K562 (cell line): ENCODE results near the gene MGRN1. TPM values are rescaled to one million over a fixed set of nuclear protein-coding genes. Genes with fewer than 3 reads are reported as not detected.

Source experiments
- ATAC-seq: fragments of 200-7000 bp; cut with Tn5 transposase; 3 replicates; pipeline ENCODE4 v1.9.1; 2020; ENCODE audit warnings: moderate library complexity
- BruUV-seq: library from RNA; stranded (reverse); fragments of 400-500 nt; replicated peaks from 2 replicates; lab custom pipeline; 2021; lab: Mats Ljungman, UMichigan
- CTCF ChIA-PET: fragments of 300-600 bp; formaldehyde crosslinking; extraction: SDS; loops from one replicate; lab custom pipeline; 2021; ENCODE audit warnings: low intra/inter-chr PET ratio; lab: Yijun Ruan, JAX
- POLR2A ChIA-PET: fragments of 300-600, 350-650 bp; sonication (Branson Sonifier 250); formaldehyde crosslinking; extraction: SDS; loops from one replicate; lab custom pipeline; 2021; ENCODE audit warnings: antibody characterized with exemption, inconsistent platforms; lab: Yijun Ruan, JAX
- DNase-seq, 4 experiments: peaks; one replicate each; pipeline versions ENCODE4 v3.0.0 to v3.0.0-alpha.2; 2011 to 2018; ENCODE audit warnings: low spot score in 3 of 4, mixed read lengths in 3 of 4; ENCODE audit errors: extremely low read depth in 1 of 4
- FAIRE-seq: peaks from 2 replicates; lab custom pipeline; 2011; peaks lifted over from hg19 to GRCh38; lab: Jason Lieb, UNC
- H2AFZ ChIP-seq: 2 replicates; pipeline ENCODE4 v1.6.0; 2011; ENCODE audit warnings: low read depth, low read length, control low read depth, inconsistent platforms
- H3K27ac ChIP-seq: fragments of 200-600 bp; 3 replicates; pipeline ENCODE4 v1.8.0; 2011; ENCODE audit warnings: low read depth, mild to moderate bottlenecking, control low read depth, inconsistent platforms, low read length, moderate library complexity, mixed read lengths; ENCODE audit errors: extremely low read depth
- H3K27me3 ChIP-seq, 2 experiments: fragments of 300-600 bp in 1 of 2; 2 replicates in 1 of 2; 3 replicates in 1 of 2; pipeline versions ENCODE4 v1.6.0 to v1.8.0; 2011; ENCODE audit warnings: inconsistent platforms in 2 of 2, low read length in 2 of 2, mild to moderate bottlenecking in 1 of 2, mixed read lengths in 1 of 2, moderate library complexity in 1 of 2; ENCODE audit not compliant: control insufficient read depth in 2 of 2, insufficient read depth in 2 of 2
- H3K36me3 ChIP-seq: fragments of 300-600 bp; 3 replicates; pipeline ENCODE4 v1.8.0; 2011; ENCODE audit warnings: mild to moderate bottlenecking, low read length, inconsistent platforms; ENCODE audit not compliant: control insufficient read depth, insufficient read depth
- H3K4me1 ChIP-seq, 2 experiments: fragments of 200-600 bp in 1 of 2; replicated peaks in 1 of 2; 2 replicates in 1 of 2; 3 replicates in 1 of 2; pipeline versions ENCODE4 v1.5.1 to v1.8.0; 2011; ENCODE audit warnings: inconsistent platforms in 2 of 2, low read length in 2 of 2, mild to moderate bottlenecking in 1 of 2, mixed read lengths in 1 of 2, moderate library complexity in 1 of 2; ENCODE audit not compliant: control insufficient read depth in 2 of 2, insufficient read depth in 2 of 2
- H3K4me2 ChIP-seq: 2 replicates; pipeline ENCODE4 v1.6.1; 2011; ENCODE audit warnings: low read length, control low read depth, inconsistent platforms, mixed read lengths; ENCODE audit not compliant: insufficient read depth
- H3K4me3 ChIP-seq: fragments of 200-600 bp; sonication (generic), shearing (Covaris generic); 2 replicates; pipeline ENCODE4 v1.5.1; 2016; ENCODE audit warnings: control low read depth, inconsistent platforms
- H3K79me2 ChIP-seq: fragments of 200-600 bp; 3 replicates; pipeline ENCODE4 v1.8.0; 2011; ENCODE audit warnings: low read length, inconsistent platforms; ENCODE audit not compliant: control insufficient read depth, insufficient read depth
- H3K9ac ChIP-seq, 2 experiments: 2 replicates each; pipeline versions ENCODE4 v1.6.0 to v1.6.1; 2011; ENCODE audit warnings: low read depth in 2 of 2, low read length in 2 of 2, control low read depth in 1 of 2, inconsistent platforms in 1 of 2, mild to moderate bottlenecking in 1 of 2, mixed read lengths in 1 of 2; ENCODE audit not compliant: insufficient read depth in 1 of 2
- H3K9me1 ChIP-seq: one replicate; pipeline ENCODE4 v1.6.0; 2011; ENCODE audit warnings: inconsistent platforms, mild to moderate bottlenecking, low read length, moderate library complexity; ENCODE audit not compliant: control insufficient read depth, insufficient read depth
- H3K9me3 ChIP-seq: replicated peaks from 2 replicates; pipeline ENCODE4 v1.5.1; 2011; ENCODE audit warnings: low read depth, low read length, inconsistent platforms; ENCODE audit not compliant: control insufficient read depth, insufficient read depth
- H4K20me1 ChIP-seq: replicated peaks from 2 replicates; pipeline ENCODE4 v1.6.1; 2011; ENCODE audit warnings: low read length, inconsistent platforms, mixed read lengths; ENCODE audit not compliant: control insufficient read depth, insufficient read depth
- CBFA2T2 ChIP-seq: fragments of 450-650 bp; conservative IDR thresholded peaks from 2 replicates; pipeline ENCODE4 v1.6.1; 2017; ENCODE audit warnings: mild to moderate bottlenecking
- COPS2 ChIP-seq: fragments of 450-650 bp; conservative IDR thresholded peaks from 2 replicates; pipeline ENCODE4 v1.6.1; 2016; ENCODE audit warnings: mild to moderate bottlenecking, moderate library complexity
- GTF2A2 ChIP-seq: IDR thresholded peaks from 2 replicates; pipeline ENCODE4 v1.6.1; 2016; ENCODE audit warnings: mild to moderate bottlenecking, missing genetic modification characterization, missing compliant biosample characterization
- HMG20B ChIP-seq: fragments of 250-450 bp; sonication (Bioruptor Pico); IDR thresholded peaks from 2 replicates; pipeline ENCODE4 v1.5.0; 2021; ENCODE audit warnings: mild to moderate bottlenecking
- TCF3 ChIP-seq: sonication (generic); formaldehyde crosslinking; IDR thresholded peaks from 2 replicates; pipeline ENCODE4 v1.4.0; 2020; ENCODE audit warnings: mild to moderate bottlenecking, missing genetic modification reagents
- TOE1 ChIP-seq, 2 experiments: fragments of 450-650 bp in 1 of 2; sonication (generic) in 1 of 2; formaldehyde crosslinking in 1 of 2; IDR thresholded peaks; 2 replicates each; pipeline versions ENCODE4 v1.7.1 to v1.8.0; 2016 to 2022; ENCODE audit warnings: borderline replicate concordance in 2 of 2, mild to moderate bottlenecking in 2 of 2, antibody characterized with exemption in 1 of 2, inconsistent platforms in 1 of 2, low read depth in 1 of 2, missing genetic modification reagents in 1 of 2, moderate library complexity in 1 of 2
- ZBED1 ChIP-seq: IDR thresholded peaks from 2 replicates; pipeline ENCODE4 v1.6.1; 2014
- ZNF212 ChIP-seq: fragments of 450-650 bp; formaldehyde crosslinking; IDR thresholded peaks from 2 replicates; pipeline ENCODE4 v1.4.0; 2020; ENCODE audit warnings: mild to moderate bottlenecking
- ZNF282 ChIP-seq: sonication (generic); formaldehyde crosslinking; IDR thresholded peaks from 2 replicates; pipeline ENCODE4 v1.8.1; 2023; ENCODE audit warnings: missing genetic modification reagents
- ZNF347 ChIP-seq: fragments of 450-650 bp; formaldehyde crosslinking; IDR thresholded peaks from 2 replicates; pipeline ENCODE4 v1.4.0; 2020; ENCODE audit warnings: low read depth, mild to moderate bottlenecking, moderate library complexity
- WGBS: fragments of 100-300 bp; shearing (Covaris generic); methylation state at CpG from one replicate; pipeline ENCODE4 v1.1.6; 2016; ENCODE audit warnings: low coverage, mixed read lengths; ENCODE audit not compliant: insufficient coverage; ENCODE audit errors: missing lambda C conversion rate; 5-methylcytosine and 5-hydroxymethylcytosine counted together
- in situ Hi-C: fragments of 300-500 bp; cut with MboI; formaldehyde crosslinking; loops from 4 replicates; pipeline ENCODE4 v1.15.0; 2018; ENCODE audit warnings: inconsistent platforms, mixed read lengths
- intact Hi-C: fragments of 100-400 bp; cut with micrococcal nuclease; formaldehyde crosslinking; loops from 2 replicates; pipeline ENCODE4 v1.14.2; 2022
- polyA plus RNA-seq, 8 experiments: library from polyadenylated mRNA; depleted of rRNA in 4 of 8; stranded (reverse) in 5 of 8; unstranded in 3 of 8; fragments of >200 nt; fragmentation: Nextera tagmentation in 2 of 8; fragmentation: Illumina TruSeq in 1 of 8; extraction: Ambion mirVana in 2 of 8; extraction: Trizol in 1 of 8; gene quantifications; 2 replicates each; pipeline versions ENCODE4 v1.2.1 to v1.2.3, GENCODE V29; 2011 to 2014; ENCODE audit warnings: inconsistent platforms in 1 of 8, missing spikeins in 1 of 8
- total RNA-seq, 7 experiments: library from RNA; depleted of rRNA in 6 of 7; stranded (reverse); fragments of >200 nt in 6 of 7; fragmentation: Illumina TruSeq in 2 of 7; extraction: Trizol in 2 of 7; gene quantifications; 2 replicates each; pipeline versions ENCODE4 v1.2.1 to v1.2.3, GENCODE V29; 2011 to 2021; ENCODE audit warnings: low replicate concordance in 1 of 7
- TF ChIP-seq, protein P1 (sequence below): sonication (generic); formaldehyde crosslinking; IDR thresholded peaks from 2 replicates; pipeline ENCODE4 v1.8.1; 2023; ENCODE audit warnings: mild to moderate bottlenecking, missing genetic modification reagents
- TF ChIP-seq, protein P2 (sequence below): sonication (generic); formaldehyde crosslinking; IDR thresholded peaks from 2 replicates; pipeline ENCODE4 v1.8.0; 2022; ENCODE audit warnings: mild to moderate bottlenecking, missing genetic modification reagents

Gene MGRN1
- total and polyA plus RNA-seq, 9 of the 15 experiments (the other 6 are each of a cell fraction or from before 2014, with no cell fraction given) = 0.15 to 37.9 (median 6.0) TPM

GRCh38 chr16:4706871-4707270 lies 82.2 kb downstream of the MGRN1 start:
- no peaks in the 10 kb centered on the region for H3K79me2 ChIP-seq
- H3K27me3 ChIP-seq = no peaks in the 10 kb centered on the region
- H4K20me1 ChIP-seq = no peaks in the 10 kb centered on the region
- H2AFZ ChIP-seq = no peak overlapping the region
- H3K9me1 ChIP-seq = peaks cover 3% of the 10 kb centered on the region
- no peak overlapping the region for H3K4me2 ChIP-seq
- ChIA-PET POLR2A (interaction anchor here (0.6 to 1.2 kb wide), 4 partner anchors 11 to 131 kb away, joined by 3 to 5 read pairs (median 4); no protein-coding TSS in a partner anchor), CTCF (no interaction called here)
- intact Hi-C loops = no loop called here
- peaks cover 61% of the 10 kb centered on the region; the same call in 2 of the 3 replicates for H3K36me3 ChIP-seq
- no peak overlapping the region for H3K27ac ChIP-seq
- FAIRE-seq (no peak), DNase-seq (no peak), ATAC-seq (no peak)
- 81% methylated on average over 7 of the region's 7 CpGs for whole genome bisulfite sequencing
- no peak overlapping the region for H3K9ac ChIP-seq
- no peaks in the 10 kb centered on the region for H3K9me3 ChIP-seq
- H3K4me3 ChIP-seq = no peak overlapping the region
- H3K4me1 ChIP-seq = peaks cover 3 to 4% of the 10 kb centered on the region in 2 experiments; a peak in 2 of 5 replicates
- in situ Hi-C loops = no loop called here
- BruUV-seq = no TSS peak
- no peak for TF ChIP-seq CBFA2T2
- no peak for TF ChIP-seq ZNF347 (CRISPR knock-in tag)
- TF ChIP-seq, protein P1, sequence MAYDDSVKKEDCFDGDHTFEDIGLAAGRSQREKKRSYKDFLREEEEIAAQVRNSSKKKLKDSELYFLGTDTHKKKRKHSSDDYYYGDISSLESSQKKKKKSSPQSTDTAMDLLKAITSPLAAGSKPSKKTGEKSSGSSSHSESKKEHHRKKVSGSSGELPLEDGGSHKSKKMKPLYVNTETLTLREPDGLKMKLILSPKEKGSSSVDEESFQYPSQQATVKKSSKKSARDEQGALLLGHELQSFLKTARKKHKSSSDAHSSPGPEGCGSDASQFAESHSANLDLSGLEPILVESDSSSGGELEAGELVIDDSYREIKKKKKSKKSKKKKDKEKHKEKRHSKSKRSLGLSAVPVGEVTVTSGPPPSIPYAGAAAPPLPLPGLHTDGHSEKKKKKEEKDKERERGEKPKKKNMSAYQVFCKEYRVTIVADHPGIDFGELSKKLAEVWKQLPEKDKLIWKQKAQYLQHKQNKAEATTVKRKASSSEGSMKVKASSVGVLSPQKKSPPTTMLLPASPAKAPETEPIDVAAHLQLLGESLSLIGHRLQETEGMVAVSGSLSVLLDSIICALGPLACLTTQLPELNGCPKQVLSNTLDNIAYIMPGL = no peak
- no peak for TF ChIP-seq GTF2A2
- TF ChIP-seq TCF3 (CRISPR knock-in tag) = no peak
- TF ChIP-seq ZBED1 = no peak
- TF ChIP-seq TOE1 (IDR thresholded peaks at IDR 0.05; ENCODE audit: borderline replicate concordance) = no peak
- TF ChIP-seq TOE1 (CRISPR knock-in tag; IDR thresholded peaks at IDR 0.05; ENCODE audit: borderline replicate concordance, low read depth) = no peak
- TF ChIP-seq COPS2 = no peak
- no peak for TF ChIP-seq ZNF212 (CRISPR knock-in tag)
- TF ChIP-seq, protein P2, sequence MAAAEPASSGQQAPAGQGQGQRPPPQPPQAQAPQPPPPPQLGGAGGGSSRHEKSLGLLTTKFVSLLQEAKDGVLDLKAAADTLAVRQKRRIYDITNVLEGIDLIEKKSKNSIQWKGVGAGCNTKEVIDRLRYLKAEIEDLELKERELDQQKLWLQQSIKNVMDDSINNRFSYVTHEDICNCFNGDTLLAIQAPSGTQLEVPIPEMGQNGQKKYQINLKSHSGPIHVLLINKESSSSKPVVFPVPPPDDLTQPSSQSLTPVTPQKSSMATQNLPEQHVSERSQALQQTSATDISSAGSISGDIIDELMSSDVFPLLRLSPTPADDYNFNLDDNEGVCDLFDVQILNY = no peak
- TF ChIP-seq HMG20B (CRISPR knock-in tag) = no peak
- no peak for TF ChIP-seq ZNF282 (CRISPR knock-in tag)
